Glomerular visceral epithelial cell (primary cell): Measurements from ENCODE around the gene COG8.
A peak's percentile ranks its signal among the peaks of the same experiment; 100 is the strongest.
"Not testable (repeated sequence)": the region's sequence is repeated elsewhere in the genome, so short reads cannot be mapped to it uniquely, and the experiment has no call there.

Experiments
- DNase-seq: peaks from one replicate; pipeline ENCODE4 v3.0.0-alpha.2; 2016; ENCODE audit errors: extremely low spot score

COG8 gene

GRCh38 chr16:69293401-69293800 is 46.0 kb downstream of the COG8 start:
- no peak for DNase-seq

- DNase-seq = not testable (repeated sequence)
Measured at GRCh38 chr16:69291657-69292056, 47.7 kb downstream of the COG8 start.

- peak; percentile 55 for DNase-seq
Measured at GRCh38 chr16:69286941-69287713, 52.2 kb downstream of the COG8 start.

- no peak for DNase-seq
Measured at GRCh38 chr16:69285240-69285639, 54.1 kb downstream of the COG8 start.

- DNase-seq = no peak
Measured at GRCh38 chr16:69283851-69284250, 55.5 kb downstream of the COG8 start.

- DNase-seq = no peak
Measured at GRCh38 chr16:69277413-69277812, 62.0 kb downstream of the COG8 start.
